IMR-90 (cell line): ENCODE results near the gene ESRRG. TPM values are rescaled to one million over a fixed set of nuclear protein-coding genes. Genes with fewer than 3 reads are reported as not detected.
"Not testable (repeated sequence)": the region's sequence is repeated elsewhere in the genome, so short reads cannot be mapped to it uniquely, and the experiment has no call there.

ENCODE experiments used
- ATAC-seq: fragments of 200-7000 bp; cut with Tn5 transposase; 2 replicates; pipeline ENCODE4 v1.9.1; 2020; ENCODE audit warnings: low read depth, mild to moderate bottlenecking, moderate library complexity
- BruUV-seq: library from RNA; stranded (reverse); fragments of 400-500 nt; replicated peaks from 2 replicates; lab custom pipeline; 2021; lab: Mats Ljungman, UMichigan
- CTCF ChIA-PET: fragments of 300-600 bp; formaldehyde crosslinking; extraction: SDS; loops from one replicate; lab custom pipeline; 2021; ENCODE audit warnings: antibody characterized with exemption; lab: Yijun Ruan, JAX
- POLR2A ChIA-PET: fragments of 300-600 bp; sonication (Branson Sonifier 250); formaldehyde crosslinking; loops from one replicate; lab custom pipeline; 2022; ENCODE audit warnings: antibody characterized with exemption; ENCODE audit not compliant: unreplicated experiment; lab: Charles Lee
- DNase-seq: peaks from one replicate; pipeline ENCODE4 v3.0.0; 2013
- H2AFZ ChIP-seq: replicated peaks from 2 replicates; pipeline ENCODE3; 2013; ENCODE audit warnings: low read length, mild to moderate bottlenecking; ENCODE audit not compliant: poor library complexity
- H2AK5ac ChIP-seq: 2 replicates; pipeline ENCODE4 v1.6.1; 2013; ENCODE audit warnings: low read depth, low read length, inconsistent platforms
- H2AK9ac ChIP-seq: replicated peaks from 2 replicates; pipeline ENCODE3; 2013; ENCODE audit warnings: mild to moderate bottlenecking, low read depth, low read length, moderate library complexity; ENCODE audit not compliant: poor library complexity
- H2BK120ac ChIP-seq: 2 replicates; pipeline ENCODE4 v1.6.1; 2013; ENCODE audit warnings: low read depth, low read length, inconsistent platforms
- H2BK15ac ChIP-seq: 3 replicates; pipeline ENCODE4 v1.6.1; 2013; ENCODE audit warnings: low read depth, low read length, inconsistent platforms
- H2BK20ac ChIP-seq: 2 replicates; pipeline ENCODE4 v1.6.1; 2013; ENCODE audit warnings: low read depth, mild to moderate bottlenecking, inconsistent platforms, low read length, moderate library complexity
- H2BK5ac ChIP-seq: 2 replicates; pipeline ENCODE4 v1.6.1; 2013; ENCODE audit warnings: mild to moderate bottlenecking, low read depth, low read length, inconsistent platforms; ENCODE audit not compliant: poor library complexity, severe bottlenecking
- H3K14ac ChIP-seq: replicated peaks from 2 replicates; pipeline ENCODE4 v1.6.1; 2013; ENCODE audit warnings: low read depth, low read length, inconsistent platforms
- H3K18ac ChIP-seq: 2 replicates; pipeline ENCODE4 v1.6.1; 2013; ENCODE audit warnings: low read depth, low read length, control low read depth
- H3K23ac ChIP-seq: 2 replicates; pipeline ENCODE4 v1.6.1; 2013; ENCODE audit warnings: low read depth, low read length, inconsistent platforms
- H3K27ac ChIP-seq: 2 replicates; pipeline ENCODE4 v1.5.1; 2013; ENCODE audit warnings: mild to moderate bottlenecking, control low read depth, low read length; ENCODE audit not compliant: insufficient read depth
- H3K27me3 ChIP-seq: 2 replicates; pipeline ENCODE4 v1.6.1; 2013; ENCODE audit warnings: low read length; ENCODE audit not compliant: control insufficient read depth, insufficient read depth
- H3K36me3 ChIP-seq: 2 replicates; pipeline ENCODE4 v1.6.1; 2013; ENCODE audit warnings: low read length, mixed read lengths; ENCODE audit not compliant: control insufficient read depth, insufficient read depth
- H3K4ac ChIP-seq: 2 replicates; pipeline ENCODE4 v1.6.1; 2013; ENCODE audit warnings: low read depth, low read length, inconsistent platforms
- H3K4me1 ChIP-seq: 2 replicates; pipeline ENCODE4 v1.6.1; 2013; ENCODE audit warnings: low read length, mixed read lengths; ENCODE audit not compliant: control insufficient read depth, insufficient read depth
- H3K4me2 ChIP-seq: 2 replicates; pipeline ENCODE4 v1.6.1; 2013; ENCODE audit warnings: low read depth, mild to moderate bottlenecking, control low read depth, low read length, moderate library complexity
- H3K4me3 ChIP-seq: 2 replicates; pipeline ENCODE4 v1.5.1; 2013; ENCODE audit warnings: low read depth, mild to moderate bottlenecking, control low read depth, low read length, moderate library complexity; ENCODE audit not compliant: insufficient read depth
- H3K56ac ChIP-seq: 2 replicates; pipeline ENCODE4 v1.6.1; 2013; ENCODE audit warnings: low read length, inconsistent platforms; ENCODE audit not compliant: insufficient read depth; ENCODE audit errors: extremely low read depth
- H3K79me1 ChIP-seq, 2 experiments: 2 replicates each; pipeline ENCODE4 v1.6.1; 2013; ENCODE audit warnings: low read length in 2 of 2, inconsistent platforms in 1 of 2, low read depth in 1 of 2
- H3K9ac ChIP-seq: 2 replicates; pipeline ENCODE4 v1.6.1; 2013; ENCODE audit warnings: low read depth, low read length, control low read depth
- H3K9me1 ChIP-seq: 2 replicates; pipeline ENCODE4 v1.6.1; 2013; ENCODE audit warnings: low read length, inconsistent platforms; ENCODE audit not compliant: insufficient read depth
- H3K9me3 ChIP-seq: 2 replicates; pipeline ENCODE4 v1.6.1; 2013; ENCODE audit warnings: low read length; ENCODE audit not compliant: control insufficient read depth, insufficient read depth
- H4K20me1 ChIP-seq: 2 replicates; pipeline ENCODE4 v1.6.1; 2013; ENCODE audit warnings: low read length, inconsistent platforms; ENCODE audit not compliant: insufficient read depth
- H4K5ac ChIP-seq: 2 replicates; pipeline ENCODE4 v1.6.1; 2013; ENCODE audit warnings: mild to moderate bottlenecking, low read depth, low read length, control low read depth
- H4K8ac ChIP-seq, 2 experiments: 2 replicates each; pipeline ENCODE4 v1.6.1; 2013; ENCODE audit warnings: low read depth in 2 of 2, low read length in 2 of 2, control low read depth in 1 of 2, inconsistent platforms in 1 of 2
- H4K91ac ChIP-seq: 2 replicates; pipeline ENCODE4 v1.6.1; 2013; ENCODE audit warnings: low read depth, low read length, inconsistent platforms; ENCODE audit not compliant: insufficient read depth
- WGBS, 2 experiments: methylation state at CpG; one replicate each; pipeline versions ENCODE4 v1.1.5 to v1.1.7; 2013; ENCODE audit warnings: missing lambda C conversion rate in 2 of 2; ENCODE audit not compliant: insufficient read length in 1 of 2; ENCODE audit errors: extremely low coverage in 2 of 2; 5-methylcytosine and 5-hydroxymethylcytosine counted together
- dilution Hi-C: fragments of 300-500 bp; cut with HindIII; formaldehyde crosslinking; loops from one replicate; pipeline ENCODE4 v1.14.3; 2018; ENCODE audit warnings: low sequenced_read_pairs; ENCODE audit not compliant: unreplicated experiment
- in situ Hi-C: fragments of 300-500 bp; cut with MboI; formaldehyde crosslinking; loops from 3 replicates; pipeline ENCODE4 v1.14.3; 2019; ENCODE audit warnings: low sequenced_read_pairs, inconsistent platforms, mixed read lengths
- intact Hi-C: fragments of 100-400 bp; cut with micrococcal nuclease; formaldehyde crosslinking; loops from 2 replicates; pipeline ENCODE4 v1.10.0; 2022
- polyA plus RNA-seq, 3 experiments: library from polyadenylated mRNA; depleted of rRNA; stranded (reverse); fragments of >200 nt; gene quantifications; 2 replicates each; pipeline ENCODE4 v1.2.3, GENCODE V29; 2012; ENCODE audit warnings: low replicate concordance in 1 of 3
- total RNA-seq: library from RNA; depleted of rRNA; stranded (reverse); fragments of >200 nt; gene quantifications from 2 replicates; pipeline ENCODE4 v1.2.3, GENCODE V29; 2012

Gene ESRRG
- total and polyA plus RNA-seq, 2 of the 4 experiments (the other 2 are of a cell fraction), result 0.17 to 0.54 TPM

DNA sequence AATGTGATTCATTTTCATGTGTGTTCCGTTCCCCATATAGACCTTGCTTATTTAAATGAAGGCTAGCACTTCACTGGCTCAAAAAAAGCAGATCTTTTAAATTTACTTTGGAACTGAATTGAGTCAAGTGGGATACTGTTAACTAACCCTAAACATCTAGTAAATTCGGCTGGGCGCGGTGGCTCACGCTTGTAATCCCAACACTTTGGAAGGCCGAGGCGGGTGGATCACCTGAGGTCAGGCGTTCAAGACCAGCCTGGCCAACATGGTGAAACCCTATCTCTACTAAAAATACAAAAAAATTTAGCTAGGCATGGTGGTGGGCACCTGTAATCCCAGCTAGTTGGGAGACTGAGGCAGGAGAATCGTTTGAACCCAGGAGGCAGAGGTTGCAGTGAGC, 19.2 kb downstream of the ESRRG start:
- WGBS, 2 experiments, result no CpG with 5 or more reads among the region's 9 CpGs
- H4K8ac ChIP-seq, H3K14ac ChIP-seq, H3K56ac ChIP-seq, H4K91ac ChIP-seq, H2AK5ac ChIP-seq, DNase-seq, H3K23ac ChIP-seq, CTCF ChIA-PET, H4K20me1 ChIP-seq, BruUV-seq, intact Hi-C loops, H3K4me3 ChIP-seq, in situ Hi-C loops, H3K36me3 ChIP-seq, H2BK5ac ChIP-seq, H3K9me1 ChIP-seq, H2BK120ac ChIP-seq, H3K9ac ChIP-seq, H3K18ac ChIP-seq, dilution Hi-C loops, H3K27me3 ChIP-seq, POLR2A ChIA-PET, H2AK9ac ChIP-seq, H3K9me3 ChIP-seq, H2BK20ac ChIP-seq, ATAC-seq, H2AFZ ChIP-seq, H4K5ac ChIP-seq, H3K4me2 ChIP-seq, H3K4ac ChIP-seq, H3K79me1 ChIP-seq, H2BK15ac ChIP-seq, H3K27ac ChIP-seq, H3K4me1 ChIP-seq: not testable (repeated sequence)
